Heart left ventricle (tissue), 13 donors: ENCODE results near the gene RIIAD1.

ENCODE experiments used
- CTCF ChIP-seq, 12 donors: fragments of 200-600 bp; sonication (generic) in 4 of 12; IDR thresholded peaks; one replicate each; pipeline versions ENCODE4 v1.5.0 to v1.8.0; 2018 to 2022; ENCODE audit warnings: antibody characterized with exemption in 12 of 12, mild to moderate bottlenecking in 5 of 12
- POLR2A ChIP-seq, 2 donors: fragments of 450-650 bp; IDR thresholded peaks; one replicate each; pipeline ENCODE4 v1.6.1; 2017; ENCODE audit warnings: antibody characterized with exemption in 2 of 2, mild to moderate bottlenecking in 2 of 2, moderate library complexity in 2 of 2
- donor health status: ischemic (EF 13 %, LVEDD 7.1; RV severe dilation, severe dysfunction).
- donor health status: DM: no; HTN: yes; CAD: no.
- donor health status: DM: no; HTN: no; CAD: no.
- donor health status: ischemic (EF 25% LVEDD 6.9; RV normal size, moderate dysfunction).
- donor health status: ischemic (EF 25% LVEDD 5.7; RV mildly dilated, moderate dysfunction).
- donor health status: ischemic (EF 35%, LVEDD 5.7; RV mildly dilated, moderate dysfunction).
- donor health status: nonischemic (EF 11% LVEDD 7.7; RV severe dilation, severe dysfunction).
- donor health status: DM: yes; HTN: yes; CAD: no.
- donor health status: PGD.
- donor health status: ischemic (EF 29% LVEDD 5.4; RV normal size, mild dysfunction).
- donor health status: nonischemic (EF 23%, LVEDD 6.1; RV moderate dilation, normal function).

GRCh38 chr1:151756291-151756690 lies 35.0 kb downstream of the RIIAD1 start:
- TF ChIP-seq CTCF (IDR thresholded peaks at IDR 0.05) (no peak), POLR2A (IDR thresholded peaks at IDR 0.05) (no peak)
